ENCODE data around the gene CMTM4. TPM values are rescaled to one million over a fixed set of nuclear protein-coding genes. Genes with fewer than 3 reads are reported as not detected.
"Not testable (repeated sequence)": the region's sequence is repeated elsewhere in the genome, so short reads cannot be mapped to it uniquely, and the experiment has no call there.

The CMTM4 gene
- total RNA-seq, 2 experiments from 2014 or later: 1.1 to 1.2 TPM

- Mint-ChIP-seq H3K4me1 (no peaks in the 10 kb centered on the region), H3K27me3 (peaks cover 13% of the 10 kb centered on the region), H3K36me3 (no peaks in the 10 kb centered on the region), H3K9me3 (ENCODE audit: low read depth) (no peaks in the 10 kb centered on the region), H3K27ac (no peak overlapping the region), H3K4me3 (no peak overlapping the region)
- CTCF ChIA-PET: interaction anchor here (1.5 to 5.9 kb wide), 2 partner anchors 10 to 14 kb away, joined by 3 to 28 read pairs; no protein-coding TSS in a partner anchor
- no peak for ATAC-seq
- DNase-seq: no peak
These were observed 55.7 kb downstream of the CMTM4 start for GRCh38 chr16:66640724-66641314.

GRCh38 chr16:66639091-66639885 lies 57.3 kb downstream of the CMTM4 start:
- CTCF ChIA-PET: interaction anchor here (1.5 to 5.9 kb wide), 2 partner anchors 12 to 16 kb away, joined by 3 to 28 read pairs; no protein-coding TSS in a partner anchor
- no peak overlapping the region for H3K4me3 Mint-ChIP-seq
- no peaks in the 10 kb centered on the region for H3K4me1 Mint-ChIP-seq
- peaks cover 13% of the 10 kb centered on the region for H3K27me3 Mint-ChIP-seq
- ATAC-seq (no peak), DNase-seq (no peak)
- H3K9me3 Mint-ChIP-seq (ENCODE audit: low read depth): no peaks in the 10 kb centered on the region
- no peaks in the 10 kb centered on the region for H3K36me3 Mint-ChIP-seq
- no peak overlapping the region for H3K27ac Mint-ChIP-seq

- DNase-seq (no peak), ATAC-seq (no peak)
- CTCF ChIA-PET: interaction anchor here (5.9 kb wide), 1 partner anchor 13 kb away, joined by 28 read pairs; no protein-coding TSS in a partner anchor
- Mint-ChIP-seq H3K36me3 (no peaks in the 10 kb centered on the region), H3K27me3 (peaks cover 13% of the 10 kb centered on the region), H3K4me3 (no peak overlapping the region), H3K4me1 (no peaks in the 10 kb centered on the region), H3K9me3 (ENCODE audit: low read depth) (no peaks in the 10 kb centered on the region), H3K27ac (no peak overlapping the region)
These were observed 58.7 kb downstream of the CMTM4 start for GRCh38 chr16:66637806-66638205.

GRCh38 chr16:66636199-66636598 lies 60.3 kb downstream of the CMTM4 start:
- no peak overlapping the region for H3K27ac Mint-ChIP-seq
- no peaks in the 10 kb centered on the region for H3K9me3 Mint-ChIP-seq (ENCODE audit: low read depth)
- H3K36me3 Mint-ChIP-seq: no peaks in the 10 kb centered on the region
- no peaks in the 10 kb centered on the region for H3K4me1 Mint-ChIP-seq
- no peak overlapping the region for H3K4me3 Mint-ChIP-seq
- no peak for ATAC-seq
- DNase-seq: no peak
- H3K27me3 Mint-ChIP-seq: peaks cover 11% of the 10 kb centered on the region
- CTCF ChIA-PET: no interaction called here

- H3K4me1 Mint-ChIP-seq: no peaks in the 10 kb centered on the region
- ATAC-seq: no peak
- DNase-seq: no peak
- no peaks in the 10 kb centered on the region for H3K9me3 Mint-ChIP-seq (ENCODE audit: low read depth)
- CTCF ChIA-PET: interaction anchor here (1.2 to 1.5 kb wide), 2 partner anchors 27 to 233 kb away, joined by 3 to 7 read pairs; no protein-coding TSS in a partner anchor
- H3K27me3 Mint-ChIP-seq: peaks cover 11% of the 10 kb centered on the region
- H3K36me3 Mint-ChIP-seq: no peaks in the 10 kb centered on the region
- no peak overlapping the region for H3K27ac Mint-ChIP-seq
- H3K4me3 Mint-ChIP-seq: no peak overlapping the region
These were observed 61.1 kb downstream of the CMTM4 start for GRCh38 chr16:66635406-66635805.

GRCh38 chr16:66634527-66635196 lies 61.9 kb downstream of the CMTM4 start:
- no peaks in the 10 kb centered on the region for H3K9me3 Mint-ChIP-seq (ENCODE audit: low read depth)
- ATAC-seq (no peak), DNase-seq (no peak)
- peaks cover 11% of the 10 kb centered on the region for H3K27me3 Mint-ChIP-seq
- CTCF ChIA-PET: interaction anchor here (1.2 to 1.5 kb wide), 2 partner anchors 26 to 233 kb away, joined by 3 to 7 read pairs; no protein-coding TSS in a partner anchor
- no peaks in the 10 kb centered on the region for H3K36me3 Mint-ChIP-seq
- H3K4me1 Mint-ChIP-seq: no peaks in the 10 kb centered on the region
- no peak overlapping the region for H3K4me3 Mint-ChIP-seq
- H3K27ac Mint-ChIP-seq: no peak overlapping the region

GRCh38 chr16:66631558-66631957 lies 65.0 kb downstream of the CMTM4 start:
- H3K27me3 Mint-ChIP-seq; H3K4me1 Mint-ChIP-seq; H3K4me3 Mint-ChIP-seq; CTCF ChIA-PET; H3K36me3 Mint-ChIP-seq; H3K9me3 Mint-ChIP-seq (ENCODE audit: low read depth); DNase-seq; ATAC-seq; H3K27ac Mint-ChIP-seq: not testable (repeated sequence)

GRCh38 chr16:66630561-66631260 lies 65.8 kb downstream of the CMTM4 start:
- CTCF ChIA-PET; H3K36me3 Mint-ChIP-seq; H3K27ac Mint-ChIP-seq; H3K4me1 Mint-ChIP-seq; H3K4me3 Mint-ChIP-seq; DNase-seq; H3K27me3 Mint-ChIP-seq; ATAC-seq; H3K9me3 Mint-ChIP-seq (ENCODE audit: low read depth): not testable (repeated sequence)

GRCh38 chr16:66629856-66630255 lies 66.7 kb downstream of the CMTM4 start:
- CTCF ChIA-PET: interaction anchor here (1.1 kb wide), 1 partner anchor 22 kb away, joined by 5 read pairs; no protein-coding TSS in a partner anchor
- Mint-ChIP-seq H3K9me3 (ENCODE audit: low read depth) (no peaks in the 10 kb centered on the region), H3K4me3 (no peak overlapping the region), H3K36me3 (no peaks in the 10 kb centered on the region), H3K4me1 (no peaks in the 10 kb centered on the region), H3K27me3 (no peaks in the 10 kb centered on the region), H3K27ac (no peak overlapping the region)
- no peak for ATAC-seq
- no peak for DNase-seq

GRCh38 chr16:66627611-66628378 lies 68.7 kb downstream of the CMTM4 start:
- H3K9me3 Mint-ChIP-seq (ENCODE audit: low read depth); H3K4me3 Mint-ChIP-seq; H3K27me3 Mint-ChIP-seq; CTCF ChIA-PET; ATAC-seq; DNase-seq; H3K36me3 Mint-ChIP-seq; H3K4me1 Mint-ChIP-seq; H3K27ac Mint-ChIP-seq: not testable (repeated sequence)

- Mint-ChIP-seq H3K36me3 (no peaks in the 10 kb centered on the region), H3K4me1 (peaks cover 12% of the 10 kb centered on the region), H3K4me3 (no peak overlapping the region), H3K27me3 (no peaks in the 10 kb centered on the region), H3K9me3 (ENCODE audit: low read depth) (no peaks in the 10 kb centered on the region), H3K27ac (no peak overlapping the region)
- DNase-seq: no peak
- ATAC-seq: no peak
- CTCF ChIA-PET: interaction anchor here (1.0 to 3.7 kb wide), 3 partner anchors 14 to 28 kb away, joined by 3 to 11 read pairs (median 3); no protein-coding TSS in a partner anchor
These were observed 72.8 kb downstream of the CMTM4 start for GRCh38 chr16:66623755-66624154.

GRCh38 chr16:66622863-66623262 lies 73.7 kb downstream of the CMTM4 start:
- CTCF ChIA-PET: interaction anchor here (1.0 to 3.7 kb wide), 2 partner anchors 14 to 28 kb away, joined by 3 to 11 read pairs; no protein-coding TSS in a partner anchor
- no peak overlapping the region for H3K27ac Mint-ChIP-seq
- H3K4me3 Mint-ChIP-seq: no peak overlapping the region
- no peaks in the 10 kb centered on the region for H3K36me3 Mint-ChIP-seq
- H3K27me3 Mint-ChIP-seq: no peaks in the 10 kb centered on the region
- H3K9me3 Mint-ChIP-seq (ENCODE audit: low read depth): no peaks in the 10 kb centered on the region
- DNase-seq: no peak
- ATAC-seq: no peak
- H3K4me1 Mint-ChIP-seq: peaks cover 12% of the 10 kb centered on the region

All from activated CD8-positive, alpha-beta memory T cell treated with anti-CD3 and anti-CD28 coated beads, Interleukin-2, amount 10 ng/mL, durations not matched to agents 7 days and 5 days (primary cell).